Measurements from ENCODE around the gene MBNL2. TPM values are rescaled to one million over a fixed set of nuclear protein-coding genes. Genes with fewer than 3 reads are reported as not detected.

The MBNL2 gene
- total RNA-seq, 1 experiment from 2014 or later, result 0.17 TPM

GRCh38 chr13:97387890-97388289 lies 165.8 kb downstream of the MBNL2 start:
- Mint-ChIP-seq H3K4me3 (no peak overlapping the region), H3K4me1 (no peaks in the 10 kb centered on the region), H3K36me3 (ENCODE audit: insufficient read depth in 1 of 3, low read depth in 3 of 3) (no peaks in the 10 kb centered on the region), H3K9me3 (no peaks in the 10 kb centered on the region), H3K27me3 (ENCODE audit: low read depth) (no peaks in the 10 kb centered on the region; the same call in 1 of the 2 replicates), H3K27ac (no peak overlapping the region)
- no peak overlapping the region for H2BK15ac ChIP-seq (ENCODE audit: low read depth, low read length)
- no peak overlapping the region for H4K5ac ChIP-seq (ENCODE audit: insufficient read length, low read depth, low read length)
- H3K79me1 ChIP-seq (ENCODE audit: insufficient read depth, low read depth, low read length, poor library complexity, severe bottlenecking), result no peaks in the 10 kb centered on the region
- no peak overlapping the region for H4K8ac ChIP-seq (replicated peaks; ENCODE audit: insufficient read length, low read depth, low read length)
- DNase-seq, result no peak
- H3K18ac ChIP-seq (ENCODE audit: insufficient read length, low read depth, low read length), result no peak overlapping the region
- H3K56ac ChIP-seq (ENCODE audit: insufficient read length, low read depth, low read length), result no peak overlapping the region
- no CpG with 5 or more reads among the region's 1 CpG for WGBS (ENCODE audit: extremely low coverage, insufficient read length, low lambda C conversion rate)
- H2BK20ac ChIP-seq (ENCODE audit: low read depth, low read length, poor library complexity, severe bottlenecking), result no peak overlapping the region
- no peak overlapping the region for H4K91ac ChIP-seq (ENCODE audit: insufficient read length, low read depth, low read length)
- H3K23me2 ChIP-seq (ENCODE audit: insufficient read length, low read depth, low read length, poor library complexity, severe bottlenecking), result no peaks in the 10 kb centered on the region
- H2BK12ac ChIP-seq (ENCODE audit: insufficient read length, low read depth, low read length), result no peak overlapping the region
- no peaks in the 10 kb centered on the region for H3K27me3 ChIP-seq (ENCODE audit: insufficient read depth, low read length)
- TF ChIP-seq, protein P1, sequence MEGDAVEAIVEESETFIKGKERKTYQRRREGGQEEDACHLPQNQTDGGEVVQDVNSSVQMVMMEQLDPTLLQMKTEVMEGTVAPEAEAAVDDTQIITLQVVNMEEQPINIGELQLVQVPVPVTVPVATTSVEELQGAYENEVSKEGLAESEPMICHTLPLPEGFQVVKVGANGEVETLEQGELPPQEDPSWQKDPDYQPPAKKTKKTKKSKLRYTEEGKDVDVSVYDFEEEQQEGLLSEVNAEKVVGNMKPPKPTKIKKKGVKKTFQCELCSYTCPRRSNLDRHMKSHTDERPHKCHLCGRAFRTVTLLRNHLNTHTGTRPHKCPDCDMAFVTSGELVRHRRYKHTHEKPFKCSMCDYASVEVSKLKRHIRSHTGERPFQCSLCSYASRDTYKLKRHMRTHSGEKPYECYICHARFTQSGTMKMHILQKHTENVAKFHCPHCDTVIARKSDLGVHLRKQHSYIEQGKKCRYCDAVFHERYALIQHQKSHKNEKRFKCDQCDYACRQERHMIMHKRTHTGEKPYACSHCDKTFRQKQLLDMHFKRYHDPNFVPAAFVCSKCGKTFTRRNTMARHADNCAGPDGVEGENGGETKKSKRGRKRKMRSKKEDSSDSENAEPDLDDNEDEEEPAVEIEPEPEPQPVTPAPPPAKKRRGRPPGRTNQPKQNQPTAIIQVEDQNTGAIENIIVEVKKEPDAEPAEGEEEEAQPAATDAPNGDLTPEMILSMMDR (conservative IDR thresholded peaks at IDR 0.05), result no peak
- H3K4me2 ChIP-seq (ENCODE audit: insufficient read depth, insufficient read length, low read length), result no peak overlapping the region
- no peak overlapping the region for H3K23ac ChIP-seq (ENCODE audit: insufficient read length, low read depth, low read length)
- no peaks in the 10 kb centered on the region for H4K20me1 ChIP-seq (ENCODE audit: control insufficient read depth, insufficient read depth, insufficient read length)
- H3K27ac ChIP-seq (ENCODE audit: insufficient read length, low read depth, low read length), result no peak overlapping the region
- H3K4me1 ChIP-seq (ENCODE audit: insufficient read depth, low read length), result no peaks in the 10 kb centered on the region
- no peak overlapping the region for H3T11ph ChIP-seq (ENCODE audit: low read length)
- H3K9ac ChIP-seq (ENCODE audit: extremely low read depth, insufficient read length, low read length), result no peak overlapping the region
- no peak overlapping the region for H2BK120ac ChIP-seq (ENCODE audit: low read depth, low read length, poor library complexity, severe bottlenecking)
- H3K4ac ChIP-seq (ENCODE audit: low read depth, low read length), result no peak overlapping the region
- no peaks in the 10 kb centered on the region for H3K79me2 ChIP-seq (ENCODE audit: insufficient read depth, low read length)
- H3K14ac ChIP-seq (ENCODE audit: insufficient read depth, low read length), result no peak overlapping the region
- no peaks in the 10 kb centered on the region for H3K9me3 ChIP-seq (ENCODE audit: control insufficient read depth, low read depth, low read length)
- no peak overlapping the region for H2AFZ ChIP-seq (ENCODE audit: low read length)
- H2BK5ac ChIP-seq (ENCODE audit: insufficient read length, low read length), result no peak overlapping the region
- H2AK5ac ChIP-seq (ENCODE audit: insufficient read length, low read length), result no peak overlapping the region

Measured in H9 (cell line).